ENCODE measurements around the gene PHOX2A. TPM values are rescaled to one million over a fixed set of nuclear protein-coding genes. Genes with fewer than 3 reads are reported as not detected.

The PHOX2A gene
- total RNA-seq, 3 donors from 2014 or later: not detected

DNA sequence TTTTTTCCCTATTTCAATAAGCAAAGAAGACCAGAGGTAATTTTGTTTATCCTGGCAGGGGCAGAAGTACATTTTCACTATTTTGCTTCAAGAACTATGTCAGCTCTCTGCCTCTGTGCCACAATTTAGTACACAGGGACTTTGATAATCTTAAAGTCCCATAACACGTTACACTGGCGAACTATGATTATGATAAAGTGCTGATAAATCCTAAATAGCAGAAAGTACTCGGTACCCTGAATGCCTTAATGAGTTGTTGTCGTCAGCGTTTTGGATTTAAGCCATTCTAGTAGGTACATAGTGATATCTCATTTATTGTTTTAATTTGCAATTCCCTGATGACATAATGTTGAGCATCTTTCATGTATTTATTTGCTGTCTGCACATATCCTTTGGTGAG is 16.6 kb upstream of the PHOX2A start:
- Mint-ChIP-seq H3K9me3 (no peaks in the 10 kb centered on the region), H3K4me3 (no peak overlapping the region), H3K27me3 (ENCODE audit: low read depth) (peaks cover 8% of the 10 kb centered on the region), H3K4me1 (ENCODE audit: low read depth) (no peaks in the 10 kb centered on the region), H3K36me3 (ENCODE audit: insufficient read depth) (no peaks in the 10 kb centered on the region)
- ATAC-seq (no peak), DNase-seq (no peak)

DNA sequence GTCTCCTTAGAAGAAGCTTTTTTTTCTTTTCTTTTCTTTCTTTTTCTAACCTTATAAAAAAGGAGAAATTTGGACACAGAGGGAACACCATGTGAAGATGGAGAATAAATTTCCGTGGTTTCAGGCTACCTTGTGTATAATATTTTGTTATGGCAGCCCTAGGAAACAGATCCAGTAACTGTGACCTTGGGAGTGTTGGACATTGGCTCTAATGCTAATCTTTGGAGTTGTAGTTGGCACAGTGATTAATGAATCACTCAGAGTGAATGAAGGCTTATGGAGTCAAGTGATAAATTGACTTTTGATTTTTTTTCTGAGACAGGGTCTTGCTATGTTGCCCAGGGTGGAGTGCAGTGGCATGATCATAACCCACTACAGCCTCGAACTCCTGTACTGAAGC is 15.5 kb upstream of the PHOX2A start:
- Mint-ChIP-seq H3K4me3 (no peak overlapping the region), H3K36me3 (ENCODE audit: insufficient read depth) (no peaks in the 10 kb centered on the region), H3K9me3 (no peaks in the 10 kb centered on the region), H3K4me1 (ENCODE audit: low read depth) (no peaks in the 10 kb centered on the region), H3K27me3 (ENCODE audit: low read depth) (peaks cover 11% of the 10 kb centered on the region)
- no peak for ATAC-seq
- DNase-seq: no peak

DNA sequence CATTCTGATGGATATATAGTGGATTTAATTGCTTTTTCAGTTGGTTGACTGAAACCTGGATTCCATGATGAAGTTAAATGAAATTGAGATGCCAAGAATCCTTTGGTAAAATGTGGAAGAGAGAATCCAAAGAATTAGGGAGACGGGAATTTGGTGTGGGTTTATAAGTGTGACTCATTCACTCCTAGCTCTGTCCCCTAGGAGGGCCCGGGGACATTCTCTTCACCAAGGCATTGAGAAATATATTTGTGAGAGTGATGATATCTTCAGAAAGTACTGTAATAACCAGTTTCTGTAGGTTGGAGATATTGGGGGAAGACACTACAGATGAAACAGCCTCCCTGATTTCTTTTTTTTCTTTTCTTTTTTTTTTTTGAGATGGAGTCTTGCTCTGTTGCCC is 13.6 kb upstream of the PHOX2A start:
- DNase-seq: no peak
- H3K36me3 Mint-ChIP-seq (ENCODE audit: insufficient read depth): no peaks in the 10 kb centered on the region
- H3K9me3 Mint-ChIP-seq: no peaks in the 10 kb centered on the region
- ATAC-seq: no peak
- H3K4me1 Mint-ChIP-seq (ENCODE audit: low read depth): no peaks in the 10 kb centered on the region
- no peak overlapping the region for H3K4me3 Mint-ChIP-seq
- peaks cover 9% of the 10 kb centered on the region for H3K27me3 Mint-ChIP-seq (ENCODE audit: low read depth)

GRCh38 chr11:72254299-72254993 is 10.5 kb upstream of the PHOX2A start:
- Mint-ChIP-seq H3K9me3 (no peaks in the 10 kb centered on the region), H3K4me1 (ENCODE audit: low read depth) (no peaks in the 10 kb centered on the region), H3K36me3 (ENCODE audit: insufficient read depth) (no peaks in the 10 kb centered on the region), H3K27me3 (ENCODE audit: low read depth) (peaks cover 26% of the 10 kb centered on the region), H3K4me3 (no peak overlapping the region)
- DNase-seq (no peak), ATAC-seq (no peak)

DNA sequence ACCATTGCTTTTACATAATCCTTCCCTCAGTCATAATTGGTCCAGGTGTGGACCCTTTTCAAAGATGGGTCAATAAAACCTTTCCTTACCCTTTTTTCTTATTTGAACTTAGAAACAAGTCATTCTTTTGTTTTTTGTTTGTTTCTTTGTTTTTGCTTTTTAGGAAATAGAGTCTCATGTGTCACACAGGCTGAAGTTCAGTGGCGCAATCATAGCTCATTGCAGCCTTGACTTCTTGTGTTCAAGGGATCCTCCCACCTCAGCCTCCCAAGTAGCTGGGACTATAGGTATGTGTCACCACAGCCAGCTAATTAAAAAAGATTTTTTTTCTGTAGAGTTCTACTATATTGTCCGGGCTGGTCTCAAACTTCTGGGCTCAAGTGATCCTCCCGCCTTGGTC is 9.4 kb upstream of the PHOX2A start:
- H3K4me1 Mint-ChIP-seq (ENCODE audit: low read depth): no peaks in the 10 kb centered on the region
- H3K4me3 Mint-ChIP-seq: no peak overlapping the region
- ATAC-seq (no peak), DNase-seq (no peak)
- peaks cover 31% of the 10 kb centered on the region for H3K27me3 Mint-ChIP-seq (ENCODE audit: low read depth)
- no peaks in the 10 kb centered on the region for H3K36me3 Mint-ChIP-seq (ENCODE audit: insufficient read depth)
- no peaks in the 10 kb centered on the region for H3K9me3 Mint-ChIP-seq

GRCh38 chr11:72251614-72252013 is 7.6 kb upstream of the PHOX2A start:
- peaks cover 36% of the 10 kb centered on the region for H3K27me3 Mint-ChIP-seq (ENCODE audit: low read depth)
- DNase-seq (no peak), ATAC-seq (no peak)
- no peak overlapping the region for H3K4me3 Mint-ChIP-seq
- no peaks in the 10 kb centered on the region for H3K9me3 Mint-ChIP-seq
- no peaks in the 10 kb centered on the region for H3K36me3 Mint-ChIP-seq (ENCODE audit: insufficient read depth)
- no peaks in the 10 kb centered on the region for H3K4me1 Mint-ChIP-seq (ENCODE audit: low read depth)

GRCh38 chr11:72250661-72251464 is 6.9 kb upstream of the PHOX2A start:
- ATAC-seq (no peak), DNase-seq (no peak)
- Mint-ChIP-seq H3K9me3 (no peaks in the 10 kb centered on the region), H3K4me3 (no peak overlapping the region), H3K4me1 (ENCODE audit: low read depth) (no peaks in the 10 kb centered on the region), H3K27me3 (ENCODE audit: low read depth) (peaks cover 36% of the 10 kb centered on the region), H3K36me3 (ENCODE audit: insufficient read depth) (no peaks in the 10 kb centered on the region)

DNA sequence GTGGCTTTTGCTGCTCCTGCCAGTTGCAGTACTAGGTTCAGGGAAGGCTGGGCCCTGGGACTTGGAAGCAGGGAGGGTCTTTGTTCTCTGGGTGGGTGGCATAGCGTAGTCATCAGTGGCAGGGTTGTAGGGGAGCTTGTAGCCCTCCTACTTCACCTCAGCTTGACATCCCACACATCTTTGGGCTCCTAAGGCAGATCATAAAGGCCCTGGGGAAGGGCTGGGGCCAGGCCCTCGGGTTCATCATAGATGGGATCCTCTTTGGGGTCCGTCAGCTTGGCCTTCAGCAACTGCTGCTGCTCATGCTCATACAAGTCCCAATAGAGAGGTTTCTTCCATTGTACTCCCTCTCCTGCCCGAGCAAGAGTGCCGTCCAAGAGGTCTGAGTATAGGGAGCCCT is 6.0 kb upstream of the PHOX2A start:
- no peaks in the 10 kb centered on the region for H3K36me3 Mint-ChIP-seq (ENCODE audit: insufficient read depth)
- no peak for ATAC-seq
- H3K27me3 Mint-ChIP-seq (ENCODE audit: low read depth): peaks cover 32% of the 10 kb centered on the region
- no peak overlapping the region for H3K4me3 Mint-ChIP-seq
- no peak for DNase-seq
- H3K9me3 Mint-ChIP-seq: no peaks in the 10 kb centered on the region
- H3K4me1 Mint-ChIP-seq (ENCODE audit: low read depth): no peaks in the 10 kb centered on the region

- Mint-ChIP-seq H3K9me3 (no peaks in the 10 kb centered on the region), H3K4me1 (ENCODE audit: low read depth) (peaks cover 9% of the 10 kb centered on the region), H3K27me3 (ENCODE audit: low read depth) (peaks cover 42% of the 10 kb centered on the region), H3K36me3 (ENCODE audit: insufficient read depth) (no peaks in the 10 kb centered on the region), H3K4me3 (no peak overlapping the region)
- DNase-seq (no peak), ATAC-seq (no peak)
Observed at GRCh38 chr11:72247584-72247983, 3.6 kb upstream of the PHOX2A start.

DNA sequence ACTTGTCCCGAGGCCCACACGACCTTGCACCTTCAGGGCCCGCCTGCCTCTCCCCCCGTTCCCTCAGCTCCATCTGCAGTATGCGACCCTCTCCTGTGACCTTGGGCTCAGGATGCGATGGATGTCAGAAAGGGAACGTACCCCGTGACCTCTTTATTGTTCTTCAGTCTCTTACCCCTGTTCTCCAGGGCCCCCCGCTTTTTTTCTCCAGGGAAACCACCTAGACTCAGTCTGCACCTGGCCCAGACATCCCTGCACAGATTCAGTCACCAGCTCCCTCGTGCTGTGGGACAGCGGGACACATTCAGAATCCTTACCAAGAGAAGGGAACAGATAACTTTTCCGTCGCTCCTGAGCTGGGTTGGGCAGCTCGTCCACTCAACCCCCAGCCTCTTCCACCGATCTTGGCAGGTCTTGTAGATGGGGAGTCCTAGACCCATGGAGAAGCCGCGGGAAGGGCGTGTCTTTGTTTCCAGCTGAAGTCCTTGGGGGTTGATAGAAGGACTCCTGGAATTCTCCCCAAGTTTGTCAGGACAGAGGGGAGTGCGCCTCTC is 1.4 kb upstream of the PHOX2A start:
- no peaks in the 10 kb centered on the region for H3K9me3 Mint-ChIP-seq
- no peaks in the 10 kb centered on the region for H3K36me3 Mint-ChIP-seq (ENCODE audit: insufficient read depth)

DNA sequence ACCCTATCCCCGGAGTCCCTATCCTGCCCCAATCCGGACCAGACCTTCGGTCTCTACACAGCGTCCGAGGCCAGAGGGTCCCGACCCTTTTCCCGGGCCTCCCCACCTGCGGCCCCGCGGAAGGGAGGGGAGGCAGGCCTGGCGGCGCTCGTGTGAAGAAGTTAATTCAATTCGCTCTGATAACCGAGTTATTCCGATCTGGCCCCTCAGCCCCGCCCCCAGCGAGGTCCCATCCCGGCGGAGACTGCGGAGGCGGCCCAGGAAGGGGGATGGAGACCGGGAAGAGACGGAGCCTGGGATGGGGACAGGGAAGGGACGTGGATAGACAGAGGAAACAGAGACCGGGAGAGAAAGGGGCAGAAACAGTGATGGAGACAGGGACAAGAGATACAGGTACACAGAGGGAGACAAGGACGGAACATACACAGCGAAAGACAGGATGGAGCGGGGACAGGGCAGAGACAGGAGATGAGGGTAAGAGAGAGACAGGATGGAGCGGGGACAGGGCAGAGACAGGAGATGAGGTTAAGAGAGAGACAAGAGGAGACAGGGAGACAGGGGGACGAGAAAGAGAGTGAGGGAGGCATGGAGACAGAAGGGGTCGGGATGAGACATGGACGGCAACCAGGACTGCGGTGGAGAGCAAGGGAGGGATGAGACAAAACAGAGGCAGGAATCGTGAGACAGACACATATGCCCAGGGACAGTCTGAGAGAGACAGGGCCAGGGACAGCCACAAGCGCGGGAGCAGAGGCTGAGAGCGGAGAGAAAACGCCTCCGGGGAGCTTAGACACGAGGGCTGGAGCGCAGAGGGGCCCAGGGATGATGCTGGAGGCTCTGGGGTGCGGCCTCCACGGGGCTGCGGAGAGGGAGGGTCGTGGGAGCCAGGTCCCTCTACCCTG is 636 bp upstream of the PHOX2A start:
- H3K27me3 Mint-ChIP-seq (ENCODE audit: low read depth): peaks cover 50% of the 10 kb centered on the region
- H3K9me3 Mint-ChIP-seq: no peaks in the 10 kb centered on the region
- DNase-seq (no peak), ATAC-seq (peak in 1 of 2 donors; percentile 7)
- H3K36me3 Mint-ChIP-seq (ENCODE audit: insufficient read depth): no peaks in the 10 kb centered on the region
- no peak overlapping the region for H3K4me3 Mint-ChIP-seq
- peaks cover 23% of the 10 kb centered on the region for H3K4me1 Mint-ChIP-seq (ENCODE audit: low read depth)

More for the DNA sequence above, 1.4 kb upstream of the PHOX2A start:
- no peak for ATAC-seq
- peaks cover 52% of the 10 kb centered on the region for H3K27me3 Mint-ChIP-seq (ENCODE audit: low read depth)
- no peak for DNase-seq
- H3K4me3 Mint-ChIP-seq: no peak overlapping the region
- peaks cover 21% of the 10 kb centered on the region for H3K4me1 Mint-ChIP-seq (ENCODE audit: low read depth)

- H3K9me3 Mint-ChIP-seq: no peaks in the 10 kb centered on the region
- DNase-seq: no peak
- H3K4me3 Mint-ChIP-seq: no peak overlapping the region
- peaks cover 52% of the 10 kb centered on the region for H3K27me3 Mint-ChIP-seq (ENCODE audit: low read depth)
- ATAC-seq: peak in 1 of 2 donors; percentile 8
- H3K36me3 Mint-ChIP-seq (ENCODE audit: insufficient read depth): no peaks in the 10 kb centered on the region
- peaks cover 28% of the 10 kb centered on the region for H3K4me1 Mint-ChIP-seq (ENCODE audit: low read depth)
Observed at GRCh38 chr11:72243173-72244059, 560 bp downstream of the PHOX2A start.

GRCh38 chr11:72242141-72242540 is 1.8 kb downstream of the PHOX2A start:
- Mint-ChIP-seq H3K27me3 (ENCODE audit: low read depth) (peaks cover 47% of the 10 kb centered on the region), H3K9me3 (no peaks in the 10 kb centered on the region), H3K4me3 (no peak overlapping the region), H3K4me1 (ENCODE audit: low read depth) (peaks cover 28% of the 10 kb centered on the region), H3K36me3 (ENCODE audit: insufficient read depth) (no peaks in the 10 kb centered on the region)
- DNase-seq (no peak), ATAC-seq (no peak)
